WTC11 (cell line): Measurements from ENCODE around the gene DCTN2.

ENCODE experiments used
- CTCF ChIP-seq: fragments of 200-600 bp; IDR thresholded peaks from 2 replicates; pipeline ENCODE4 v1.8.0; 2022; ENCODE audit warnings: antibody characterized with exemption
- ZNF219 ChIP-seq: sonication (generic); formaldehyde crosslinking; IDR thresholded peaks from 2 replicates; pipeline ENCODE4 v1.8.0; 2023; ENCODE audit warnings: missing genetic modification reagents, mild to moderate bottlenecking, borderline replicate concordance
- TF ChIP-seq, protein P1 (sequence below): sonication (generic); formaldehyde crosslinking; IDR thresholded peaks from 2 replicates; pipeline ENCODE4 v1.8.1; 2023; ENCODE audit warnings: mild to moderate bottlenecking, missing genetic modification reagents, moderate library complexity

GRCh38 chr12:57518920-57519795 is 27.8 kb downstream of the DCTN2 start:
- TF ChIP-seq, protein P1, sequence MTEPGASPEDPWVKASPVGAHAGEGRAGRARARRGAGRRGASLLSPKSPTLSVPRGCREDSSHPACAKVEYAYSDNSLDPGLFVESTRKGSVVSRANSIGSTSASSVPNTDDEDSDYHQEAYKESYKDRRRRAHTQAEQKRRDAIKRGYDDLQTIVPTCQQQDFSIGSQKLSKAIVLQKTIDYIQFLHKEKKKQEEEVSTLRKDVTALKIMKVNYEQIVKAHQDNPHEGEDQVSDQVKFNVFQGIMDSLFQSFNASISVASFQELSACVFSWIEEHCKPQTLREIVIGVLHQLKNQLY (CRISPR knock-in tag) = no peak
- no peak for TF ChIP-seq CTCF
- TF ChIP-seq ZNF219 (CRISPR knock-in tag) = no peak
